SK-N-MC (cell line): Measurements from ENCODE around the gene HSD17B7.

Experiments used
- DNase-seq: peaks from one replicate; pipeline ENCODE4 v3.0.0-alpha.2; 2011; ENCODE audit warnings: low read depth, low spot score
- H3K27ac ChIP-seq: fragments of 200-600 bp; sonication (generic); 2 replicates; pipeline ENCODE4 v1.5.1; 2016; ENCODE audit warnings: mixed run types
- H3K36me3 ChIP-seq: fragments of 200-600 bp; sonication (generic); 2 replicates; pipeline ENCODE4 v1.6.1; 2017; ENCODE audit warnings: antibody characterized with exemption, low read length, mixed read lengths; ENCODE audit not compliant: insufficient read depth
- H3K4me3 ChIP-seq: fragments of 200-600 bp; sonication (generic); 2 replicates; pipeline ENCODE4 v1.5.1; 2016
- H3K9ac ChIP-seq: fragments of 200-600 bp; sonication (generic); 2 replicates; pipeline ENCODE4 v1.8.0; 2017; ENCODE audit warnings: mixed run types, mixed read lengths; ENCODE audit not compliant: insufficient read length
- H3K9me3 ChIP-seq: fragments of 200-600 bp; sonication (generic); 2 replicates; pipeline ENCODE4 v1.6.1; 2017; ENCODE audit warnings: low read depth, mild to moderate bottlenecking, antibody characterized with exemption, low read length, moderate library complexity, mixed read lengths
- EZH2 ChIP-seq: fragments of 200-600 bp; sonication (generic); IDR thresholded peaks from one replicate; pipeline ENCODE4 v1.6.1; 2017; ENCODE audit warnings: antibody characterized with exemption
- FOXP2 ChIP-seq: optimal IDR thresholded peaks from 2 replicates; pipeline ENCODE3; 2011; ENCODE audit warnings: mild to moderate bottlenecking, moderate library complexity; ENCODE audit not compliant: insufficient read depth; ENCODE audit errors: extremely low read length, control extremely low read depth
- POLR2AphosphoS5 ChIP-seq: IDR thresholded peaks from 2 replicates; pipeline ENCODE4 v1.6.1; 2012; ENCODE audit warnings: mild to moderate bottlenecking, low read depth, low read length, borderline replicate concordance

HSD17B7 gene

GRCh38 chr1:162854245-162854882, 63.9 kb downstream of the HSD17B7 start:
- TF ChIP-seq FOXP2 (no peak), POLR2AphosphoS5 (no peak), EZH2 (no peak)
- Histone ChIP-seq H3K36me3 (no peaks in the 10 kb centered on the region), H3K9me3 (no peaks in the 10 kb centered on the region), H3K4me3 (no peak overlapping the region; the same call in 1 of the 2 replicates), H3K9ac (peak overlapping the region; percentile 57), H3K27ac (peak overlapping the region; percentile 62)
- DNase-seq: peak; percentile 76

- Histone ChIP-seq H3K9ac (no peak overlapping the region), H3K9me3 (no peaks in the 10 kb centered on the region), H3K4me3 (no peak overlapping the region), H3K36me3 (no peaks in the 10 kb centered on the region), H3K27ac (no peak overlapping the region)
- no peak for DNase-seq
- TF ChIP-seq FOXP2 (no peak), POLR2AphosphoS5 (no peak), EZH2 (no peak)
Measured at GRCh38 chr1:162855461-162856150, 65.1 kb downstream of the HSD17B7 start.

- H3K36me3 ChIP-seq: no peaks in the 10 kb centered on the region
- TF ChIP-seq FOXP2 (no peak), EZH2 (no peak), POLR2AphosphoS5 (no peak)
- H3K27ac ChIP-seq: no peak overlapping the region
- no peak for DNase-seq
- no peak overlapping the region for H3K4me3 ChIP-seq
- H3K9ac ChIP-seq: no peak overlapping the region
- no peaks in the 10 kb centered on the region for H3K9me3 ChIP-seq
Measured at GRCh38 chr1:162856260-162856659, 65.8 kb downstream of the HSD17B7 start.

DNA sequence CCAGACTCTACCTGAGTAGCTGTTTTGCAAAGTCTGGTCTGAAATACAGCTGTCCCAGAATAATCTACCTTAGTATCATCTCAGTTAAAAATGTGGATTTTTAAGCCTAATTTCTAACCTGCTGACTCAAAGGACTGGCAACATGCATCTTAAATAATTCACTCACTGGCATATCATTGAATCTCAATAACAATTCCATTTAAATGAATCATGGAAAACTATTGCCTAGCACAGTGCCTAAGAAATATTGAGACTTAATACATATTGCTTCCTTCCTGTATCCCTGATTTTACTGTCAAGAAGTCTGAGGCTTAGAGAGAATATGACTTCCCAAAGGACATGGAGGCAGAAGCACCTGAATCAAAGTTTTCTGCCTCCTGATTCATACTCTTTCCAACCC, 67.3 kb downstream of the HSD17B7 start:
- Histone ChIP-seq H3K27ac (no peak overlapping the region), H3K9me3 (no peaks in the 10 kb centered on the region), H3K9ac (no peak overlapping the region), H3K36me3 (no peaks in the 10 kb centered on the region), H3K4me3 (no peak overlapping the region)
- TF ChIP-seq POLR2AphosphoS5 (no peak), FOXP2 (no peak)
- DNase-seq: no peak

- TF ChIP-seq FOXP2 (no peak), EZH2 (no peak), POLR2AphosphoS5 (no peak)
- H3K9ac ChIP-seq: no peak overlapping the region
Measured at GRCh38 chr1:162859191-162859590, 68.7 kb downstream of the HSD17B7 start.

DNA sequence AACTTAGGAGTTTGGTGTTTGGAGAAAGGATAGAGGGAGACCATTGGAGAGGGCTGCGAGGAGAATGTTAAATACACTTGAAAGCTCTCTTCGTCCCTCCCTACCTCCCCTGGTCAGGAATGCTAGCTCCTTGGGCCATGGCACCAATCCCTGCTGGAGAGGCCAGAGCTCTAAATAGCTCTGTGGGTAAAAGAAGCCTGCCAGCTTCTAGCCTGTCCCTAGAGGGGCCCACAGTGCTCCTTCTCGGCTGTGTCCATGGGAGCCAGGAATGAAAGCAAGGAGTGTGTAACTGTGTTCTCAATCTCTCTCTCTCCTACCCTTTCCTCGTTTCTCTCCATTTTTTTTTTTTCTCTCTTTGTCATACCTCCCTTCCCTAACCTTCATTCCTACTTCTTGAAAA, 70.6 kb downstream of the HSD17B7 start, which contains the start of gene CCDC190:
TSS of gene CCDC190 (minus strand) at position 75 of the 400 bp plus-strand sequence. CDS start 1,529 bp downstream, outside the sequence.
- no peak within 1 kb of the TSS for H3K9ac ChIP-seq
- TF ChIP-seq EZH2: no peak
- TF ChIP-seq POLR2AphosphoS5: no peak
- no peak for TF ChIP-seq FOXP2
- H3K4me3 ChIP-seq: no peak within 1 kb of the TSS
- no peaks in the 10 kb centered on the region for H3K36me3 ChIP-seq
- no peaks in the 10 kb centered on the region for H3K9me3 ChIP-seq
- DNase-seq: no peak
- H3K27ac ChIP-seq: no peak within 1 kb of the TSS

More at GRCh38 chr1:162859191-162859590, 68.7 kb downstream of the HSD17B7 start:
- no peak overlapping the region for H3K27ac ChIP-seq
- no peak overlapping the region for H3K4me3 ChIP-seq
- DNase-seq: no peak
- H3K36me3 ChIP-seq: no peaks in the 10 kb centered on the region
- no peaks in the 10 kb centered on the region for H3K9me3 ChIP-seq

DNA sequence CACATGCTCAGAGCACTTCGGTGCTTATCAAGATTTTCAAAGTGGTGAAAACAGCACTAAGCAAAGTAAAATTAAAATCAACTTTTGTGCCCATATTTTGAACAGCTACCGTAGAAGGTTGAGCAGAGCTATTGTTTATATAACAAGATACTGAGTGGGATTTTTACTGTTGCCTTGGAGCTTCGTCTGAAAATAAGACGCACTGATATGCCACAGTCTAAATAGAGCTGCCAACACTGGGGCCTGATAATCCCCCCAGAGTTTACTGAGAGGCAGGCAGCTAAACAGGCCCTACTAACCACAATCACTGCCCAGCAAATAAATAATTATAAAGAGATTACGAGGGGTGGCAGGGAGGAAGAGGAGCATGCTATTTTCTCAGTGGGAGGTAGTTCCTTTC, 71.1 kb downstream of the HSD17B7 start:
- no peak overlapping the region for H3K27ac ChIP-seq
- no peak for DNase-seq
- TF ChIP-seq EZH2: no peak
- no peak for TF ChIP-seq FOXP2
- no peak for TF ChIP-seq POLR2AphosphoS5

More for the DNA sequence above, 71.1 kb downstream of the HSD17B7 start:
- no peak overlapping the region for H3K4me3 ChIP-seq
- no peaks in the 10 kb centered on the region for H3K36me3 ChIP-seq
- H3K9me3 ChIP-seq: no peaks in the 10 kb centered on the region
- no peak overlapping the region for H3K9ac ChIP-seq
